MM.1S (cell line): ENCODE measurements around the gene SYTL3.

Experiments
- CTCF ChIP-seq: fragments of 300-600 bp; sonication (generic); IDR thresholded peaks from 2 replicates; pipeline ENCODE4 v1.5.1; 2016; ENCODE audit warnings: antibody characterized with exemption, low read length, mixed read lengths
- EZH2 ChIP-seq: fragments of 300-600 bp; sonication (generic); optimal IDR thresholded peaks from 2 replicates; pipeline ENCODE3; 2017; ENCODE audit warnings: low read depth, mild to moderate bottlenecking, antibody characterized with exemption, low read length, mixed read lengths
- EZH2phosphoT487 ChIP-seq: fragments of 300-600 bp; sonication (generic); IDR thresholded peaks from 2 replicates; pipeline ENCODE4 v1.6.1; 2018; ENCODE audit warnings: antibody characterized with exemption, low read length

- TF ChIP-seq CTCF (no peak), EZH2 (no peak), EZH2phosphoT487 (no peak)
These were observed 58.4 kb downstream of the SYTL3 start for GRCh38 chr6:158708239-158708638.
